ENCODE data around the gene ITPRID1. TPM values are rescaled to one million over a fixed set of nuclear protein-coding genes. Genes with fewer than 3 reads are reported as not detected.
"Not testable (repeated sequence)": the region's sequence is repeated elsewhere in the genome, so short reads cannot be mapped to it uniquely, and the experiment has no call there.

ITPRID1 gene
- total RNA-seq, 1 donor from 2014 or later: not detected

GRCh38 chr7:31529103-31529502 is 15.2 kb downstream of the ITPRID1 start:
- H3K27me3 ChIP-seq (ENCODE audit: low read depth): no peaks in the 10 kb centered on the region

GRCh38 chr7:31540651-31541185 is 26.8 kb downstream of the ITPRID1 start:
- H3K4me3 ChIP-seq; DNase-seq; H3K36me3 ChIP-seq; H3K9me3 ChIP-seq (replicated peaks); H3K27ac ChIP-seq (replicated peaks); H3K27me3 ChIP-seq (ENCODE audit: low read depth); intact Hi-C loops (cut with micrococcal nuclease); H3K4me1 ChIP-seq: not testable (repeated sequence)

More at GRCh38 chr7:31529103-31529502, 15.2 kb downstream of the ITPRID1 start:
- Histone ChIP-seq H3K36me3 (no peaks in the 10 kb centered on the region), H3K27ac (replicated peaks) (no peak overlapping the region), H3K9me3 (replicated peaks) (no peaks in the 10 kb centered on the region), H3K4me1 (no peaks in the 10 kb centered on the region), H3K4me3 (no peak overlapping the region)
- DNase-seq: no peak
- intact Hi-C loops (cut with micrococcal nuclease): no loop called here
- TF ChIP-seq CTCF (IDR thresholded peaks at IDR 0.05; ENCODE audit: borderline replicate concordance): no peak

- Histone ChIP-seq H3K27ac (replicated peaks) (no peak overlapping the region), H3K36me3 (no peaks in the 10 kb centered on the region), H3K27me3 (ENCODE audit: low read depth) (no peaks in the 10 kb centered on the region), H3K4me1 (no peaks in the 10 kb centered on the region), H3K9me3 (replicated peaks) (no peaks in the 10 kb centered on the region), H3K4me3 (no peak overlapping the region)
- no peak for DNase-seq
- TF ChIP-seq CTCF (IDR thresholded peaks at IDR 0.05; ENCODE audit: borderline replicate concordance): no peak
- intact Hi-C loops (cut with micrococcal nuclease): no loop called here
Observed at GRCh38 chr7:31545549-31545948, 31.7 kb downstream of the ITPRID1 start.

GRCh38 chr7:31549611-31550010 is 35.7 kb downstream of the ITPRID1 start:
- no peak overlapping the region for H3K27ac ChIP-seq (replicated peaks)
- no peaks in the 10 kb centered on the region for H3K36me3 ChIP-seq
- no peak overlapping the region for H3K4me3 ChIP-seq
- H3K4me1 ChIP-seq: no peaks in the 10 kb centered on the region
- H3K27me3 ChIP-seq (ENCODE audit: low read depth): no peaks in the 10 kb centered on the region
- H3K9me3 ChIP-seq (replicated peaks): no peaks in the 10 kb centered on the region
- intact Hi-C loops (cut with micrococcal nuclease): no loop called here
- no peak for TF ChIP-seq CTCF (IDR thresholded peaks at IDR 0.05; ENCODE audit: borderline replicate concordance)
- DNase-seq: no peak

GRCh38 chr7:31550432-31550831 is 36.5 kb downstream of the ITPRID1 start:
- Histone ChIP-seq H3K27me3 (ENCODE audit: low read depth) (no peaks in the 10 kb centered on the region), H3K36me3 (no peaks in the 10 kb centered on the region), H3K4me1 (no peaks in the 10 kb centered on the region), H3K9me3 (replicated peaks) (no peaks in the 10 kb centered on the region), H3K27ac (replicated peaks) (no peak overlapping the region), H3K4me3 (no peak overlapping the region)
- DNase-seq: no peak
- TF ChIP-seq CTCF (IDR thresholded peaks at IDR 0.05; ENCODE audit: borderline replicate concordance): no peak
- intact Hi-C loops (cut with micrococcal nuclease): no loop called here

- DNase-seq: no peak
- TF ChIP-seq CTCF (IDR thresholded peaks at IDR 0.05; ENCODE audit: borderline replicate concordance): no peak
- intact Hi-C loops (cut with micrococcal nuclease): no loop called here
- Histone ChIP-seq H3K4me1 (no peaks in the 10 kb centered on the region), H3K27me3 (ENCODE audit: low read depth) (peaks cover 8% of the 10 kb centered on the region), H3K4me3 (no peak overlapping the region), H3K36me3 (no peaks in the 10 kb centered on the region), H3K9me3 (replicated peaks) (no peaks in the 10 kb centered on the region), H3K27ac (replicated peaks) (no peak overlapping the region)
Observed at GRCh38 chr7:31553661-31554081, 39.8 kb downstream of the ITPRID1 start.
